Thymus (tissue), 11 donors: ENCODE measurements around the gene KCTD5. TPM values are rescaled to one million over a fixed set of nuclear protein-coding genes. Genes with fewer than 3 reads are reported as not detected.
"Not testable (repeated sequence)": the region's sequence is repeated elsewhere in the genome, so short reads cannot be mapped to it uniquely, and the experiment has no call there.

Source experiments
- DNase-seq, 9 donors: peaks; one replicate each; pipeline ENCODE4 v3.0.0-alpha.2; 2013; ENCODE audit warnings: low spot score in 9 of 9, low read depth in 6 of 9, missing footprints in 1 of 9
- H3K27ac ChIP-seq, 2 donors: one replicate each; pipeline ENCODE4 v1.5.1; 2013; ENCODE audit warnings: control low read depth in 1 of 2, low read depth in 1 of 2, low read length in 1 of 2, mild to moderate bottlenecking in 1 of 2, moderate library complexity in 1 of 2
- H3K27me3 ChIP-seq, 2 donors: one replicate each; pipeline ENCODE4 v1.5.1; 2013; ENCODE audit warnings: low read length in 1 of 2; ENCODE audit not compliant: control insufficient read depth in 2 of 2, insufficient read depth in 1 of 2
- H3K36me3 ChIP-seq, 2 donors: one replicate each; pipeline ENCODE4 v1.5.1; 2013; ENCODE audit warnings: low read length in 1 of 2, mild to moderate bottlenecking in 1 of 2, moderate library complexity in 1 of 2; ENCODE audit not compliant: control insufficient read depth in 2 of 2, insufficient read depth in 2 of 2
- H3K4me1 ChIP-seq, 2 donors: one replicate each; pipeline ENCODE4 v1.5.1; 2013; ENCODE audit warnings: low read length in 2 of 2; ENCODE audit not compliant: control insufficient read depth in 2 of 2, insufficient read depth in 2 of 2
- H3K4me3 ChIP-seq, 2 donors: one replicate each; pipeline ENCODE4 v1.5.1; 2013; ENCODE audit warnings: low read length in 2 of 2, control low read depth in 1 of 2, mild to moderate bottlenecking in 1 of 2
- H3K9me3 ChIP-seq, 2 donors: one replicate each; pipeline ENCODE4 v1.5.1; 2013; ENCODE audit warnings: low read length in 1 of 2, mild to moderate bottlenecking in 1 of 2; ENCODE audit not compliant: control insufficient read depth in 2 of 2, insufficient read depth in 1 of 2
- WGBS: extraction: QIAGEN DNeasy Blood & Tissue Kit; methylation state at CpG from one replicate; pipeline ENCODE4 v1.1.7; 2013; 5-methylcytosine and 5-hydroxymethylcytosine counted together
- polyA plus RNA-seq: library from polyadenylated mRNA; stranded (reverse); fragments of 200-250 nt; gene quantifications from one replicate; pipeline ENCODE4 v1.2.3, GENCODE V29; 2013
- total RNA-seq: library from RNA; stranded (reverse); fragments of 120-200 nt; gene quantifications from one replicate; pipeline ENCODE4 v1.2.4, GENCODE V29; 2013
- donor health status: healthy.

Gene KCTD5
- total and polyA plus RNA-seq, 2 donors, result 18.5 to 21.8 TPM

DNA sequence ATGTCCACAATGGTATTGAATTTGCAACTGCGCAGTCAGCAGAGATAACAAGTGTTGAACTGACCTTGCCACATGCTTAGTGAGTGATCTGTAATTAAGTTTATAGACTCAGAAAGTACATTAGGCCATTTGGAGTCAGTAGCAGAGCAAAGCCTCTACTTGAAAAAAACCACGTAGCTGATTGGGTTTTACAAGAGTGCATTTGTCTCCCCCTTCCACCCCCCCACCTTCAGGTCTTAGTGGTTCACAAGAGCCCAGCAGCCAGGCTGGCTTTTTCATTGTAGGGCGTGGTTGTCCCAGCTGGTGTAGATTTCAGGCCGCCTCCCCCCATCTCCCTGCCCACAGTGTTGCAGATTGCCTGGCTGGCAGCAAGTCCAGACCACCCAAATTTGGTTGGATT, 2.4 kb upstream of the KCTD5 start:
- not testable (repeated sequence) for H3K4me1 ChIP-seq, H3K9me3 ChIP-seq, H3K27ac ChIP-seq, DNase-seq, H3K36me3 ChIP-seq, H3K27me3 ChIP-seq, H3K4me3 ChIP-seq
- 97% methylated on average over 4 of the region's 4 CpGs for WGBS

DNA sequence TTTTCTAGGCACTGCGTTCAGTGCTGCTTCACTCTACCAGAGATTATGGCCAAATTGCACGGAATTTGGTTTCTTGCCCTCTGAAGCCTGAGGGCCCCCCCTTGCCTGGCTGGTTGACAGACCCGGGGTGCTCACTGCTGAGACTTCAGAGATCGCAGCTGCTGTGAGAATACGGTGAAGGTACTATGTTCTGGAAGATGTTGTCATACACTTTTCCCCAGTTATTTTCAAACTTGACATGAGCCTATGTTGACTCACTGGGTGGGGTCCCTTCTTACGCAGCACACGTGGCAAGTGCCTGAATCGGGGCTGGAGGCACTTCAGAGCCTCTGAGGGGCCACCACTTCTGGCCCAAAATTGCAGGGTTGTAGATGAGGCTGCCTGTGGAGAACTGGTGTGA, 2.0 kb upstream of the KCTD5 start:
- not testable (repeated sequence) for H3K9me3 ChIP-seq, H3K4me3 ChIP-seq, DNase-seq, H3K27ac ChIP-seq, H3K27me3 ChIP-seq, H3K36me3 ChIP-seq, H3K4me1 ChIP-seq
- 96% methylated on average over 8 of the region's 8 CpGs for WGBS

DNA sequence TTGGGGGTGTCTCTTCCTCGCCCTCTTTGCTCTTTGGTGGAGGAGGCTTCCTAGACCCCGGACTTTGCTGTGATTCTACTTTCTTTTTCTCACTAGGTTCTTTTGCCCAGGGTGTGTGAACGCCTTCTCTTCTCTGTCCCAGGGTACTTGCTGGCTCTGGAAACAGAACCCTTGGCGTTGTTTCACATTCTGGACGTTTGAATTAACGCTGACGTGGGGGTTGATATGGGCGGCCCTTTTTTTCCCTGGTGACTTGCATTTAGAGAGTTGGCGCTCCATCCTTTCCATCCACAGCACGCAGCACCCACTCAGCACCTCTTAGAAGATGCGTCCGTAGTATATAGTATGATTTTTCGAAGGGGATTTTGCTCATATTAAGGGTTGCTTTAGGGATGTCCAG, 718 bp downstream of the KCTD5 start:
- not testable (repeated sequence) for H3K27me3 ChIP-seq, DNase-seq, H3K36me3 ChIP-seq, H3K9me3 ChIP-seq
- 14% methylated on average over 13 of the region's 13 CpGs for WGBS
- peaks cover 13 to 23% of the 10 kb centered on the region in 2 donors for H3K4me1 ChIP-seq
- peak overlapping the region; percentile 77 to 97 for H3K4me3 ChIP-seq
- peak overlapping the region in 1 of 2 donors; percentile 57 for H3K27ac ChIP-seq

DNA sequence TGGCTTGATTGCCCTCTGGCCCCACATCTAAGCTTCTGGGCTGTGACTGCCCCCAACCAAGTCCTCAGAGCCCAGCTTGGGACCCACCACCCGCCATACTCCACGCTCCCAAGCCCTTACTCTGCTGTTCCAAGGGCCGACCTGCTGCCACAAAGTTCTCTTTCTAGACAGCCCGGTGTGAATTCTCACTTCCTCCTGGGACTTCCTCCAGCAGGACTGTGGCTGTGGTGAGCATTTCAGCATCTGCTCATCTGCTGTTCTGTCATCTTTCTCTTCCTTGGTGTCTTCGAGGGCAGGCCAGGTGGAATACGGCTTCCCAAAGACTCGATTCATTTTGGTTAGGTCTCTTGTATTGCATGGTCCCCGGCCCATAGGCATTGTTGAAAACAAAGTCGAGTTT, 3.8 kb downstream of the KCTD5 start:
- DNase-seq, H3K27me3 ChIP-seq, H3K9me3 ChIP-seq, H3K27ac ChIP-seq, H3K4me3 ChIP-seq: not testable (repeated sequence)
- WGBS, result no CpG with 5 or more reads among the region's 9 CpGs
- Histone ChIP-seq H3K36me3 (peaks cover 7 to 17% of the 10 kb centered on the region in 2 donors), H3K4me1 (peaks cover 13 to 23% of the 10 kb centered on the region in 2 donors)

DNA sequence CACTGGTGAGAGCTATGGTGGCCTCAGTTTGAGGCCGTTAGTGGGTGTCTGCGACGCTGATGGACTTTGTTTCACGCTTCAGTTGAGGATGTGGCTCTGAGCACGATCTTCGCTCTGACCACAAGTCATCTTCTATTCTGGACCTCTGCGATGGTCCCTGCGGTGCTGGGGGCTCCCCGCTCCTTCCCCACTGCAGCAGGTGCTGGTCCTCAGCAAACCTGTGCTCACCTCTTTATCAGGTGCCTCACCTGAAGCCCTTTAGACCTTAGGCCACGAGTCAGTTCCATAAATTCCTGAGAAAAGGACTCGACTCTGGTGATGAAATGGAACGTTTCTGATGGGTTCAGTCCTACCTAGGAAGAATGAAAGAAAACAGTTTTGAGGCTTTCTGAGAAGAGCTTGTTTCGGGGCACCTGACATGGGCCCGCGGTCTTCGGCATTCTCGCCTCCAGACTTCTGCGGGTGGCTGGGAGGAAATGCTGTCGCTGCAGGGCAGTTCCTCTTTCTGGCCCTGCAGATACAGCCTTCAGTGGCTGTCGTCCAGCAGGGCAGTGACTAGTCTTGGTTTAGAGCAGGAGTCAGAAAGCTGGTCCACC, 4.7 kb downstream of the KCTD5 start:
- no peaks in the 10 kb centered on the region for H3K27me3 ChIP-seq
- peak overlapping the region; percentile 31 to 43 for H3K27ac ChIP-seq
- H3K4me3 ChIP-seq, result no peak overlapping the region
- no peaks in the 10 kb centered on the region for H3K9me3 ChIP-seq
- DNase-seq, result peak in 2 of 9 donors; percentile 6 to 21
- H3K4me1 ChIP-seq, result peaks cover 10 to 16% of the 10 kb centered on the region in 2 donors
- 13% methylated on average over 20 of the region's 20 CpGs for WGBS
- H3K36me3 ChIP-seq, result peaks cover 11 to 24% of the 10 kb centered on the region in 2 donors

DNA sequence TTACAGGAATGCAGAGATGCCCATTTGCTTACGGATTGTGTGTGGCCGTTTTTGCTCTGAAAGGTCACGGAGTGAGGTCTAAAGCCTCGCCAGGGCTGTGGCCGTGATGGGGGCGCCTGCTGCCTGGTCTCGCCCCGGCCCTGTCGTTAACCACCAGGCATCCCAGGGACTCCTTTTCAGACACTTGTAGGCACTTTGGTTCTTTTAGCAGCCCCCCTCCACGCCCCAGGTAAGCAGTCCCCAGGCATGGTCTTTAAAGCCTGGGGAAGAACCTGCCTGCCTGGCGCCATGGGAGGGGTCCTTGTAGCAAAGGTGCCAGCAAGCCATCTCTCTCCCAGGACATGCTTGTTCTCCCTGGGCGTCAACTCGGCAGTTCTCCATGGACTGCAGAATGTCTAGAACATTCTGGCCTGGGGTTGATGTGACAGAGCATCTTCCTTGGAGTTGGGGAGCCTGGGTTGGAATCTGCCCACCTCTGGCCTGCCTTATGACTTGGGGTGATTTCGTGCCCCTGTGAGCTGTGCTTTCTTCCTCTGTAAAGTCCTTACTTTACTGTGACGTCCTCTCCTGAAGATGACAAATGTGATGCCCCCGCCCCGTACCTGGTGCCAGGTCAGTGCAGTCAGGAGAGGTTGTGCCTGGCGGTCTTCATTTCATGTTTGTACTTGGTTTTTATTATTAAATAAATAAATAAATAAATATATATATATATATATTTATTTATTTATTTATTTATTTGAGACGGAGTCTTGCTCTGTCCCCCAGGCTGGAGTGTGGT, 5.4 kb downstream of the KCTD5 start:
- 58% methylated on average over 19 of the region's 19 CpGs for WGBS
- no peaks in the 10 kb centered on the region for H3K9me3 ChIP-seq
- no peak overlapping the region for H3K4me3 ChIP-seq
- DNase-seq, result no peak
- H3K27me3 ChIP-seq, result no peaks in the 10 kb centered on the region
- no peak overlapping the region for H3K27ac ChIP-seq
- peaks cover 11 to 21% of the 10 kb centered on the region in 2 donors for H3K36me3 ChIP-seq
- peaks cover 10 to 16% of the 10 kb centered on the region in 2 donors for H3K4me1 ChIP-seq

DNA sequence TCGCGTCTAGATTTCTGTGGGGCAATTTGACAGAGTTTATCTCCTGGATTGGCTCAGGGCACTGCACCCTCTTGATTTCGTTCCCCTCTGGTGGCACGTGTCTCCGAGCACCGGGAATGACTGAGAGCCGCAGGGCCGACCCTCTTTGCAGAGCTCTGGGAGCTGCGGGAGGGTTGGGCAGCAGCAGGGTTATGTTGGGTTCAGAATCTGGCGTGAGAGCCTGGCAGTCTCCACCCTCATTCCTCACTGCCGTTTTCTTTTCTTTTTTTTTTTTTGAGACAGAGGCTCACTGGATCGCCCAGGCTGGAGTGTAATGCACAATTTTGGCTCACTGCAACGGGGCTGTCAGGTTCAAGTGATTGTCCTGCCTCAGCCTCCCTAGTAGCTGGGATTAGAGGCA, 7.1 kb downstream of the KCTD5 start:
- not testable (repeated sequence) for H3K9me3 ChIP-seq, H3K27me3 ChIP-seq, DNase-seq, H3K4me3 ChIP-seq, H3K27ac ChIP-seq
- Histone ChIP-seq H3K4me1 (peaks cover 10 to 20% of the 10 kb centered on the region in 2 donors), H3K36me3 (peaks cover 11 to 21% of the 10 kb centered on the region in 2 donors)
- WGBS, result 97% methylated on average over 3 of the region's 13 CpGs

DNA sequence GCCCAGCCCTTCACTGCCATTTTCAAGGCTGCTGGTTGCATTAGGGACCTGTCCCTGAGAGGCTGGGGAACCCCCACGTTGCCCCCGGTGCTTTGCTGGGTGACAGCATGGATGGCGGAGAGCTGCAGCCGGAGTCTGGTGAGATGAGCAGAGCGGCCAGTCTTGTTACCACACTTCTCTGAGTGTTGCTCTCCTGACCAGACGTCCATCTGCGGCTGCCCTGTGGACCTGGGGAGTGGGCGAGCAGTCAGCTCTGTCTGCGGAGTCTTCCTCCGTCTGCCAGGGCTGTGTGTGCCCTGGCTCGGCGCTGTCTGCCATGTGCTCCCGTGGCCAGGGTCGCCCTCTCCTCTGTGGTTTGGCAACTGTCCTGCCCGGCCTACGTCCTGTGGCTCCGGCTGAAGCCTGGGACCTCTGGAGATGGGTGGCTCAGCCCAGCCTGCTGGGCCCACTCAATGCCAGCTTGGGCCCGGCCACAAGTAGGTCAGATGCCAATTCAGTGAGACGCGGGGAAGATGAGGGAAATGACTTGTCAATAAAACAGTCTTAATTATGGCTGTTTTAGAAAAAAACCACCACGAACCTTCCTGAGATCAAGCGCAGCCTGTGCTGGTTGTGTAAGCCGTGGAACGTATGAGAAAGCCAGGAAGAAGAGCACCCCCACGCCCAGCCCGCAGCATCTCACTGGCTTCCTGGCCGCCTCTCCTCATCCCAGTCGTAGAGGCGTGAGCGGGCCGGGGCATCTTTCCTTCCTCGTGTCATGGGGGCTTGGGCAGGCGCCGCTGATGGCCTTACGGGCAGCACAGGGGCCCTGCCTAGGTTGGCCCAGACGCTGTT, 7.9 kb downstream of the KCTD5 start:
- WGBS, result 85% methylated on average over 36 of the region's 36 CpGs
- no peaks in the 10 kb centered on the region for H3K27me3 ChIP-seq

DNA sequence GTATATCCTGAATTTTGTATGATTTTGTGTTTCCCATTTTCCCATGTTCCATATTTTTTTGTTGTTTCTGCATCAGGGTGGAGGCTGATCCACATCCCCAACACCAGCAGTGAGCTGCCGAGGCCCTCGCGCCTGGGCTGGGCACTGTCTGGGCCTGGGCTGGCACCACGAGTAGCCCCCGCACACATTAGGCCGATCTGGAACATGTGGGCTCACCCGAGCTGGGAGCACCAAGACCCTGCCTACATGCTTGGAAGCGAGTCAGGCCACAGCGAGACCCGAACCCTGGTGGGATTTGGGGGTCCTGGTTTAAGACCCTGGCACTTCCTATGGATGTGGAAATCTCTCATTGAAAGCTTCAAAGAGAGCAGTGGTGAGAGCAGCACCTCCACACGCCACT, 8.5 kb downstream of the KCTD5 start:
- H3K27me3 ChIP-seq, result no peaks in the 10 kb centered on the region
- H3K36me3 ChIP-seq, result peaks cover 11 to 21% of the 10 kb centered on the region in 2 donors
- H3K9me3 ChIP-seq, result no peaks in the 10 kb centered on the region
- WGBS, result 99% methylated on average over 11 of the region's 11 CpGs
- no peak overlapping the region for H3K4me3 ChIP-seq
- H3K27ac ChIP-seq, result no peak overlapping the region
- H3K4me1 ChIP-seq, result peaks cover 10 to 17% of the 10 kb centered on the region in 2 donors
- DNase-seq, result no peak

More for the DNA sequence above, 7.9 kb downstream of the KCTD5 start:
- H3K27ac ChIP-seq, result no peak overlapping the region
- peaks cover 10 to 20% of the 10 kb centered on the region in 2 donors for H3K4me1 ChIP-seq
- DNase-seq, result no peak
- H3K9me3 ChIP-seq, result no peaks in the 10 kb centered on the region
- no peak overlapping the region for H3K4me3 ChIP-seq
- H3K36me3 ChIP-seq, result peaks cover 11 to 21% of the 10 kb centered on the region in 2 donors
